Calu3 (cell line): Measurements from ENCODE around the gene MAP3K15. TPM values are rescaled to one million over a fixed set of nuclear protein-coding genes. Genes with fewer than 3 reads are reported as not detected.

Experiments
- BruUV-seq: library from RNA; stranded (reverse); fragments of 400-500 nt; replicated peaks from 2 replicates; lab custom pipeline; 2021; lab: Mats Ljungman, UMichigan
- CTCF ChIA-PET: fragments of 300-600 bp; sonication (Branson Sonifier 250); formaldehyde crosslinking; loops from one replicate; lab custom pipeline; 2022; ENCODE audit warnings: antibody characterized with exemption; lab: Charles Lee
- DNase-seq: peaks from one replicate; pipeline ENCODE4 v3.0.0; 2022
- H3K27ac Mint-ChIP-seq: one replicate; pipeline ENCODE4 v1.8.0; 2022; ENCODE audit warnings: mixed read lengths; ENCODE audit not compliant: unreplicated experiment
- H3K27me3 Mint-ChIP-seq: one replicate; pipeline ENCODE4 v1.8.0; 2022; ENCODE audit warnings: mixed read lengths; ENCODE audit not compliant: unreplicated experiment
- H3K36me3 Mint-ChIP-seq: one replicate; pipeline ENCODE4 v1.8.0; 2022; ENCODE audit warnings: mild to moderate bottlenecking, moderate library complexity, mixed read lengths; ENCODE audit not compliant: insufficient read depth, unreplicated experiment
- H3K4me1 Mint-ChIP-seq: one replicate; pipeline ENCODE4 v1.8.0; 2022; ENCODE audit warnings: mild to moderate bottlenecking, low read depth, mixed read lengths; ENCODE audit not compliant: unreplicated experiment
- H3K4me3 Mint-ChIP-seq: one replicate; pipeline ENCODE4 v1.8.0; 2022; ENCODE audit warnings: mild to moderate bottlenecking, low read depth, moderate library complexity, mixed read lengths; ENCODE audit not compliant: unreplicated experiment
- H3K9me3 Mint-ChIP-seq: one replicate; pipeline ENCODE4 v1.8.0; 2022; ENCODE audit warnings: low read depth, mixed read lengths; ENCODE audit not compliant: unreplicated experiment
- intact Hi-C: fragments of 100-400 bp; cut with micrococcal nuclease; formaldehyde crosslinking; loops from one replicate; pipeline ENCODE4 v1.10.0; 2022; ENCODE audit not compliant: unreplicated experiment
- total RNA-seq: library from RNA; stranded (reverse); gene quantifications from 2 replicates; pipeline ENCODE4 v1.2.3, GENCODE V29; 2022
- TF ChIP-seq, protein P1 (sequence below): fragments of 200-600 bp; IDR thresholded peaks from one replicate; pipeline ENCODE4 v1.8.0; 2022; ENCODE audit warnings: antibody characterized with exemption; ENCODE audit not compliant: unreplicated experiment

The MAP3K15 gene
- total RNA-seq, 1 experiment from 2014 or later, result 4.8 TPM

DNA sequence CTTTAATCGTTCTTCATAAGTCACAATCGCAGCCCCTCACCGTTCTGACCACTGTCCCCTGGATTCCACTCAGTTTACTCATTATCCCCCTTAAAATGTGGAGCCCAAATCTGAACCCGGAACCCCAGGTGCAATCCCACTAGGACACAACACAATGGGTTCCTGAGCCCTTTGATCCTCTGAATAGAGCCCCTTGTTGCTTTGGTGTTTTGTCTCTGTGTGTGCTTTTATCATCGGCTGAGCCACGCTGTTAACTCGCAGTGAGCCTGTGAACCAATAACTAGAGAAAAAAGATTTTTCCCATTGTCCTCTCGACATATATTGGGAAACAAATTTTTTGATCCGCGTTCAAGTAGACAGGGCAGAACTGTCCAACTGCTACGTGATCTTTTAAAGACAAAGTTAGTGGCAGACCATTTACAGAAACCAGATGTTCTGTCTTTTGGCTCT, 172.2 kb downstream of the MAP3K15 start:
- H3K9me3 Mint-ChIP-seq, result no peaks in the 10 kb centered on the region
- peak overlapping the region; percentile 78 for H3K4me3 Mint-ChIP-seq
- no peak for DNase-seq
- CTCF ChIA-PET, result no interaction called here
- H3K27me3 Mint-ChIP-seq, result no peaks in the 10 kb centered on the region
- peaks cover 17% of the 10 kb centered on the region for H3K4me1 Mint-ChIP-seq
- no TSS peak for BruUV-seq
- H3K36me3 Mint-ChIP-seq, result peaks cover 14% of the 10 kb centered on the region
- TF ChIP-seq, protein P1, sequence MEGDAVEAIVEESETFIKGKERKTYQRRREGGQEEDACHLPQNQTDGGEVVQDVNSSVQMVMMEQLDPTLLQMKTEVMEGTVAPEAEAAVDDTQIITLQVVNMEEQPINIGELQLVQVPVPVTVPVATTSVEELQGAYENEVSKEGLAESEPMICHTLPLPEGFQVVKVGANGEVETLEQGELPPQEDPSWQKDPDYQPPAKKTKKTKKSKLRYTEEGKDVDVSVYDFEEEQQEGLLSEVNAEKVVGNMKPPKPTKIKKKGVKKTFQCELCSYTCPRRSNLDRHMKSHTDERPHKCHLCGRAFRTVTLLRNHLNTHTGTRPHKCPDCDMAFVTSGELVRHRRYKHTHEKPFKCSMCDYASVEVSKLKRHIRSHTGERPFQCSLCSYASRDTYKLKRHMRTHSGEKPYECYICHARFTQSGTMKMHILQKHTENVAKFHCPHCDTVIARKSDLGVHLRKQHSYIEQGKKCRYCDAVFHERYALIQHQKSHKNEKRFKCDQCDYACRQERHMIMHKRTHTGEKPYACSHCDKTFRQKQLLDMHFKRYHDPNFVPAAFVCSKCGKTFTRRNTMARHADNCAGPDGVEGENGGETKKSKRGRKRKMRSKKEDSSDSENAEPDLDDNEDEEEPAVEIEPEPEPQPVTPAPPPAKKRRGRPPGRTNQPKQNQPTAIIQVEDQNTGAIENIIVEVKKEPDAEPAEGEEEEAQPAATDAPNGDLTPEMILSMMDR, result no peak
- intact Hi-C loops, result no loop called here
- H3K27ac Mint-ChIP-seq, result peak overlapping the region; percentile 79

DNA sequence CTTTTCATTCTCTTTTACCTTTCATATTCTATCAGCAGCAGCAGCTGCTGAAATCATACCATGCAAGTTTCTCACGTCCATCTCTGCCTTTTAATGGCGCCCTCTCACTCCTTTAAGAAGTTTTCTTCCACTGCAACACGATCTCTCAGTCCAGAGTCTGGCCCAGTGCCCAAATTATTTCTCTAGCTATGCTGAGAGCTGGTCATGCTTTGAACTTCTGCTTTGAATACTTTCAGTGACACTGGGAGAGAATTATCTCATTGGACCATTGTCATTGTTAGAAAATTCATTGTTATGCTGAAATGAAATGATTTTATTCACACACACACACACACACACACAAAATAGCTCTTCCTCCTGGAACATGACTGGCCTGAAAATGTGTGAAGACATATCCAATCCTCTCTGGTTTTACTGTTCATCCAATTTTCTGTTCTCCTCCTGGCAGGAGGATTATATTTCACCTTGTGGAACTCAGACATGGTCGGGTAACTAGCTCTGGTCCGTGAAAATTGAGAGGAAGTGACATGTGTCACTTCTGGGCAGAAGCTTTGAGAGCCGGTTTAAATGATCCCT, 172.9 kb downstream of the MAP3K15 start:
- Mint-ChIP-seq H3K27ac (no peak overlapping the region), H3K27me3 (no peaks in the 10 kb centered on the region), H3K4me1 (peaks cover 17% of the 10 kb centered on the region), H3K36me3 (peaks cover 14% of the 10 kb centered on the region), H3K9me3 (no peaks in the 10 kb centered on the region), H3K4me3 (no peak overlapping the region)
- CTCF ChIA-PET, result no interaction called here
- DNase-seq, result no peak
- no TSS peak for BruUV-seq
- TF ChIP-seq, protein P1, result no peak
- intact Hi-C loops, result no loop called here

DNA sequence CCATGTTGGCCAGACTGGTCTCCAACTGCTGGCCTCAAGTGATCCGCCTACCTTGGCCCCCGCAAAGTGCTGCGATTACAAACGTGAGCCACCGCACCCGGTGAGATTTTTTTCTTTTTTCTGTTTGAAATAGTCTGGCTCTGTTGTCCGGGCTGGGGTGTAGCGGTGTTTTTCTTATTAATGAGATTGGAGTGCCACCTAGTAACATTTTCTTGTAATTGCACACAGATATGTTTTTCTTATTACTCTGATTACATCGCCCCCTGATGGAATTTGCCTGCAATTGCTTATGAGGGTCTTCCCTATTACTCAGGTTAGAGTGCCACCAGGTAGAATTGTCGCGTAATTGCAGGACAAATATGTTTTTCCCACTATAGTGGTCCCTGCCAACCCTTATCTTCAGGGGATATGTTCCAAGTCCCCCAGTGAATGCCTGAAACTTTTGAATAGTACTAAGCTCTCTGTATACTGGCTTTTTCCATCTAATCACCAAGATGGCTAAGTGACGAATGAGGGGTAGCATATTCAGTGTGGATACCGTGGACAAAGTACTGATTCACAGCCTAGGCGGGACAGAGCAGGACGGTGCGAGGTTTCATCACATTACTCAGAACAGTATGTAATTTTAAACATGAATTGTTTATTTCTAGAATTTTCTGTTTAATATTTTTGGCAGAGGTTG, 180.2 kb downstream of the MAP3K15 start:
- H3K36me3 Mint-ChIP-seq, result peaks cover 5% of the 10 kb centered on the region
- peaks cover 22% of the 10 kb centered on the region for H3K27me3 Mint-ChIP-seq
- TF ChIP-seq, protein P1, result no peak
- no peak overlapping the region for H3K4me3 Mint-ChIP-seq
- no TSS peak for BruUV-seq
- no peak overlapping the region for H3K27ac Mint-ChIP-seq
- intact Hi-C loops, result loop anchor here (1.0 to 5.0 kb wide), 4 partner anchors 293 to 944 kb away; no protein-coding TSS in a partner anchor
- DNase-seq, result no peak
- H3K9me3 Mint-ChIP-seq, result no peaks in the 10 kb centered on the region
- no peaks in the 10 kb centered on the region for H3K4me1 Mint-ChIP-seq
- CTCF ChIA-PET, result no interaction called here

DNA sequence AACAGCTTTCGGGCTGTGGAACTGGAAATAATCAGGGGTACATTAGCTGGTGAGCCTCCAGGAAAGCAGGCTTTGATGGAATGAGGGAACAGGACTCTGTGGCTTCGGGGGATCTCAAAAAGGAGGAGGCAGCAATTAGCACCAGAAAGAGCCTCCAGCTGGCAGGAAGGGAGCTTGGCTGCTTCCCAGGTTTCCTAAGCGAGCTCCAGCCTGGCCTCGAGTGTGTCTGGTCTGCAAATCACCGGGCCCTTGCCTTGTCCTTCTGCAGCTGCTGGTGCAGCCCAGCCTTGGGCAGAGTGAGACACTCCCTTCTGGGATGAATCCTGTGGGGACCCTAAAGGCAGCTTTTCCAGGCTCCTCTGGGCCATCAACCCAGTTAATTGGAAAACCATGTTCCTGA, 182.3 kb downstream of the MAP3K15 start:
- H3K36me3 Mint-ChIP-seq, result peaks cover 5% of the 10 kb centered on the region
- TF ChIP-seq, protein P1, result no peak
- intact Hi-C loops, result loop anchor here (5.0 kb wide), 3 partner anchors 291 to 396 kb away; no protein-coding TSS in a partner anchor
- CTCF ChIA-PET, result interaction anchor here (1.1 to 1.5 kb wide), 3 partner anchors 211 to 943 kb away, joined by 3 to 4 read pairs (median 4); partner anchors contain the start of gene ADGRG2
- DNase-seq, result no peak
- no TSS peak for BruUV-seq
- no peak overlapping the region for H3K4me3 Mint-ChIP-seq
- peaks cover 32% of the 10 kb centered on the region for H3K27me3 Mint-ChIP-seq
- H3K4me1 Mint-ChIP-seq, result no peaks in the 10 kb centered on the region
- no peak overlapping the region for H3K27ac Mint-ChIP-seq
- H3K9me3 Mint-ChIP-seq, result no peaks in the 10 kb centered on the region
